AG04450 (cell line): ENCODE results near the gene ENDOG. TPM values are rescaled to one million over a fixed set of nuclear protein-coding genes. Genes with fewer than 3 reads are reported as not detected.

Experiments used
- CTCF ChIA-PET: fragments of 300-600, 350-600 bp; formaldehyde crosslinking; extraction: SDS; loops from one replicate; lab custom pipeline; 2022; ENCODE audit warnings: antibody characterized with exemption, inconsistent platforms; lab: Charles Lee
- POLR2A ChIA-PET: fragments of 350-600 bp; formaldehyde crosslinking; extraction: SDS; loops from one replicate; lab custom pipeline; 2021; ENCODE audit warnings: antibody characterized with exemption, inconsistent platforms; lab: Yijun Ruan, JAX
- DNase-seq: peaks from one replicate; pipeline ENCODE4 v3.0.0-alpha.2; 2011; ENCODE audit warnings: low read depth, low spot score
- H3K27ac ChIP-seq: one replicate; pipeline ENCODE4 v1.5.1; 2012; ENCODE audit warnings: low read depth, low read length, control low read depth
- H3K27me3 ChIP-seq: one replicate; pipeline ENCODE4 v1.6.0; 2012; ENCODE audit warnings: low read length; ENCODE audit not compliant: control insufficient read depth, insufficient read depth
- H3K4me3 ChIP-seq: 2 replicates; pipeline ENCODE4 v1.5.1; 2011; ENCODE audit warnings: mild to moderate bottlenecking, low read depth, low read length, control low read depth
- H3K9me3 ChIP-seq: 2 replicates; pipeline ENCODE4 v1.5.1; 2012; ENCODE audit warnings: low read length; ENCODE audit not compliant: control insufficient read depth, insufficient read depth
- CTCF ChIP-seq: IDR thresholded peaks from 2 replicates; pipeline ENCODE4 v1.5.1; 2011; ENCODE audit warnings: low read depth, low read length, control low read depth, inconsistent platforms
- polyA plus RNA-seq: library from polyadenylated mRNA; depleted of rRNA; stranded (reverse); fragments of >200 nt; gene quantifications from 2 replicates; pipeline ENCODE4 v1.2.3, GENCODE V29; 2011

Gene ENDOG
- polyA plus RNA-seq, 1 experiment: 6.3 TPM

- CTCF ChIA-PET: interaction anchor here (3.0 kb wide), 1 partner anchor 8 kb away, joined by 24 read pairs; the partner anchor contains the start of gene ENDOG
- Histone ChIP-seq H3K4me3 (no peak overlapping the region), H3K27ac (no peak overlapping the region), H3K9me3 (no peaks in the 10 kb centered on the region; the same call in 1 of the 2 replicates), H3K27me3 (no peaks in the 10 kb centered on the region)
- no peak for TF ChIP-seq CTCF
- POLR2A ChIA-PET: interaction anchor here (1.1 kb wide), 1 partner anchor 8 kb away, joined by 3 read pairs; the partner anchor contains the start of gene ENDOG
- DNase-seq: no peak
Measured at GRCh38 chr9:128825923-128826700, 7.8 kb downstream of the ENDOG start.

GRCh38 chr9:128828267-128828666 is 10.0 kb downstream of the ENDOG start:
- no peak for DNase-seq
- CTCF ChIA-PET: interaction anchor here (3.0 kb wide), 1 partner anchor 10 kb away, joined by 24 read pairs; the partner anchor contains the start of gene ENDOG
- Histone ChIP-seq H3K27me3 (no peaks in the 10 kb centered on the region), H3K27ac (no peak overlapping the region), H3K9me3 (no peaks in the 10 kb centered on the region; the same call in 1 of the 2 replicates), H3K4me3 (peak overlapping the region; percentile 87)
- POLR2A ChIA-PET: interaction anchor here (0.5 kb wide), 1 partner anchor 148 kb away, joined by 5 read pairs; no protein-coding TSS in a partner anchor
- TF ChIP-seq CTCF: no peak

- Histone ChIP-seq H3K4me3 (peak overlapping the region; percentile 87), H3K27me3 (no peaks in the 10 kb centered on the region), H3K27ac (peak overlapping the region; percentile 70), H3K9me3 (no peaks in the 10 kb centered on the region; the same call in 1 of the 2 replicates)
- POLR2A ChIA-PET: interaction anchor here (0.5 to 1.4 kb wide), 4 partner anchors 9 to 190 kb away, joined by 3 to 17 read pairs (median 4); partner anchors contain the start of gene ENDOG
- CTCF ChIA-PET: interaction anchor here (3.0 kb wide), 1 partner anchor 10 kb away, joined by 24 read pairs; the partner anchor contains the start of gene ENDOG
- no peak for TF ChIP-seq CTCF
- no peak for DNase-seq
Measured at GRCh38 chr9:128828719-128829452, 10.6 kb downstream of the ENDOG start.

GRCh38 chr9:128829477-128830251 is 11.4 kb downstream of the ENDOG start, which contains the start of gene SPOUT1:
Gene SPOUT1, minus strand, starts transcription at chr9:128829794. Its CDS starts 14 bp downstream, at chr9:128829780.
- Histone ChIP-seq H3K27ac (peak within 1 kb of the TSS; percentile 70), H3K27me3 (no peaks in the 10 kb centered on the region), H3K9me3 (no peaks in the 10 kb centered on the region; the same call in 1 of the 2 replicates), H3K4me3 (peak within 1 kb of the TSS; percentile 87)
- ChIA-PET POLR2A (interaction anchor here (0.6 to 1.4 kb wide), 3 partner anchors 10 to 240 kb away, joined by 3 to 17 read pairs (median 3); partner anchors contain the start of gene ENDOG), CTCF (interaction anchor here (0.7 to 3.2 kb wide), 2 partner anchors 11 to 34 kb away, joined by 7 to 39 read pairs; partner anchors contain the start of gene ENDOG)
- TF ChIP-seq CTCF: no peak
- DNase-seq: peak; percentile 59
